ENCODE data around the gene HOXA2.

DNA sequence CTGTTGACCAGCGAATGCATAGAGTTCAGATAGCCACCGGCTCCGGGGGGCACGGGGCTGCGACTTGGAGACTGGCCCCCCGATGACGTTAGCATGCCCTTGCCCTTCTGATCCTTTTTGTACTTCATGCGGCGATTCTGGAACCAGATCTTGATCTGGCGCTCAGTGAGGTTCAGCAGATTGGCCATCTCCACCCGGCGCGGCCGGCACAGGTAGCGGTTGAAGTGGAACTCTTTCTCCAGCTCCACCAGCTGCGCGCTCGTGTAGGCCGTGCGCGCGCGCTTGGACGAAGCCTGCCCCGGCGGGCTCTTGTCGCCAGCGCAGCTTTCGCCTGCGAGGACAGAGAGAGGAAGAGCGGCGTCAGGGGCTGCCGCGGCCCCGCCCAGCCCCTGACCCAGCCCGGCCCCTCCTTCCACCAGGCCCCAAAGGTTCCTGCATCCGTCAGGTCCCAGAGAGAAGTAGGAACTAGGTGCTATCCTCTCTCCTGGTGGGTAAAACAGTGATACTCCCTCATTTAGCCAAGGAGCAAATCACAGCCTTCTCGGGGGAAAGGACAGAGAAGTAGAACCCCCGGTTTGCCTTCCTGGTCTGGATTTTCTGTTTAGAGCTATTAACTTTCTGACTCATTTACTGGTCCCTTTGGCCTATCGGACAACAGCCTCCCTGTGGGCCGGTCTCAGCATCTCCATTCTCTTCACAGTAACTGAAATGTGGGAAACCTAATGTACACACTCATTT lies 6.1 kb upstream of the HOXA2 start:
- TF ChIP-seq TAF1 (IDR thresholded peaks at IDR 0.05; ENCODE audit: low read depth, low read length) (no peak), POLR2A (IDR thresholded peaks at IDR 0.05; ENCODE audit: low read depth, low read length) (no peak)
